Stomach (tissue), 4 donors: ENCODE measurements around the gene DTX3.

Source experiments
- EP300 ChIP-seq: sonication (generic); formaldehyde crosslinking; IDR thresholded peaks from one replicate; pipeline ENCODE4 v1.6.1; 2017; ENCODE audit warnings: antibody characterized with exemption
- TF ChIP-seq, protein P1 (sequence below), 7 experiments: fragments of 450-650 bp in 4 of 7; fragments of 200-600 bp in 3 of 7; sonication (generic) in 3 of 7; IDR thresholded peaks; one replicate each; pipeline ENCODE4 v1.5.1; 2016 to 2019; ENCODE audit warnings: antibody characterized with exemption in 7 of 7, control low read depth in 2 of 7, mild to moderate bottlenecking in 1 of 7

DNA sequence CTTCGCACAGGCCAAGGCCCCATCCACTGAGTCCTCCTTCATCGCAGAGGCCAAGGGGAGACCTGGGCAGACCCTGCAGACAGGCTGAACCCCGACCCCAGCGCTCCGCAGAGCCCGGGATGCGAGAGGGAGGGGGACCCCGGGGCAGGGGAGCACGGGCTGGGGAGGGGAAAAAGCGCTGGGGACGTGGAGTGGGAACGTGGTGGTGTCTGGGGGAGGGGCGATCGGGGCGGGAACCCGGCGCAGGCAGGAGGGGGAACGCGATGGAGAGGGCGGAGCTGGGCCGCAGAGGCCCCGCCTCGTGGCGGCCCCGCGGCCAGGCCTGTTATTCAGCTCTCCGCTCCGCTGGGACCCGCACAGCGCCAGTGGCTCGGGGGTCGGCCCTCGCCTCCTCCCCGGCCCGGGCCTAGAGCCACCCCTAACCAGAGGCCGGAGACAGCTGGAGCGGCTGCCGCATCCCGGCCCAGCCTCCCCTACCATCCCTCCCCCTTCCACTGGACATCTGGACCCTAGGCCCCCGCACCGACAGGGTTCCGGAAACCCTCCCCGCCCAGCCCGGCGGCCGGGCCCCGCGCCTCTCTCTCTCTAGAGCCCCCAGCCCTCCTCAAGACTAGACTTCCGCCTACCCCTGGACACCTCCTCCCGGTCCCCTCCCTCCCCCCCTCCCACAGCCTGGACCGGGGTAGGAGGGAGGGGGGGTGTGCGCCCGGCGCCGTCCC is 6.6 kb downstream of the DTX3 start, which contains the start of gene ARHGEF25:
- no peak for TF ChIP-seq EP300
- TF ChIP-seq, protein P1, sequence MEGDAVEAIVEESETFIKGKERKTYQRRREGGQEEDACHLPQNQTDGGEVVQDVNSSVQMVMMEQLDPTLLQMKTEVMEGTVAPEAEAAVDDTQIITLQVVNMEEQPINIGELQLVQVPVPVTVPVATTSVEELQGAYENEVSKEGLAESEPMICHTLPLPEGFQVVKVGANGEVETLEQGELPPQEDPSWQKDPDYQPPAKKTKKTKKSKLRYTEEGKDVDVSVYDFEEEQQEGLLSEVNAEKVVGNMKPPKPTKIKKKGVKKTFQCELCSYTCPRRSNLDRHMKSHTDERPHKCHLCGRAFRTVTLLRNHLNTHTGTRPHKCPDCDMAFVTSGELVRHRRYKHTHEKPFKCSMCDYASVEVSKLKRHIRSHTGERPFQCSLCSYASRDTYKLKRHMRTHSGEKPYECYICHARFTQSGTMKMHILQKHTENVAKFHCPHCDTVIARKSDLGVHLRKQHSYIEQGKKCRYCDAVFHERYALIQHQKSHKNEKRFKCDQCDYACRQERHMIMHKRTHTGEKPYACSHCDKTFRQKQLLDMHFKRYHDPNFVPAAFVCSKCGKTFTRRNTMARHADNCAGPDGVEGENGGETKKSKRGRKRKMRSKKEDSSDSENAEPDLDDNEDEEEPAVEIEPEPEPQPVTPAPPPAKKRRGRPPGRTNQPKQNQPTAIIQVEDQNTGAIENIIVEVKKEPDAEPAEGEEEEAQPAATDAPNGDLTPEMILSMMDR (IDR thresholded peaks at IDR 0.05), result no peak
